NCI-H2196 treated with DMSO at 0.1 percent for 48 hours (cell line): ENCODE data around the gene OSBPL3.

ENCODE experiments used
- DNase-seq: peaks from one replicate; lab custom pipeline; 2025; ENCODE audit not compliant: unreplicated experiment; lab: John Stamatoyannopoulos, UW

The OSBPL3 gene

GRCh38 chr7:24868741-24869140, 111.2 kb downstream of the OSBPL3 start:
- DNase-seq: no peak

DNA sequence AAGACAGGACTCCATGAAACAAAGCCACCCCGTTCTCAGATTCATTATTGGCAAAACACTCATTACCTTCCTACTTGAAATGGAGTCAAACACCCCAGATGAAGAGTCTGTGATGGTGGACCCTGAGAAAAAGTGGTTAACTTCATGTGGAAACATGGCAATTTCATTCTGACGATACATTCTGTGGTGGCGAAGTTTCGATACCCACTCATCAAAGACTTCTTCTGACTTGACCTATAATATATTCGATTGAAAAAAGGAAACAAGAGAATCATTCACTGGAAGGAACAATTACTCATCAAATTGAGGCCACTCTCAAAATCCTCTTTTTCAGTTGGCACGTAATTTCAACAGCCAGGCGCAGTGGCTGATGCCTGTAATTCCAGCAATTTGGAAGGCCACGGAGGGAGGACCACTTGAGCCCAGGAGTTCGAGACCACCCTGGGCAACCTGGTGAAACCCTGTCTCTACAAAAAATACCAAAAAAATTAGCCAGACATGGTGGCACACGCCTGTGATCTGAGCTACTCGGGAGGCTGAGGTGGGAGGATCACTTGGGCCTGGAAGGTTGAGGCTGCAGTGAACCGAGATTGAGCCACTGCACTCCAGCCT, 113.9 kb downstream of the OSBPL3 start:
- DNase-seq: no peak

GRCh38 chr7:24864214-24864817, 115.7 kb downstream of the OSBPL3 start:
- no peak for DNase-seq

- no peak for DNase-seq
These were observed 116.4 kb downstream of the OSBPL3 start for GRCh38 chr7:24863626-24864025.

GRCh38 chr7:24862461-24862860, 117.5 kb downstream of the OSBPL3 start:
- no peak for DNase-seq

DNA sequence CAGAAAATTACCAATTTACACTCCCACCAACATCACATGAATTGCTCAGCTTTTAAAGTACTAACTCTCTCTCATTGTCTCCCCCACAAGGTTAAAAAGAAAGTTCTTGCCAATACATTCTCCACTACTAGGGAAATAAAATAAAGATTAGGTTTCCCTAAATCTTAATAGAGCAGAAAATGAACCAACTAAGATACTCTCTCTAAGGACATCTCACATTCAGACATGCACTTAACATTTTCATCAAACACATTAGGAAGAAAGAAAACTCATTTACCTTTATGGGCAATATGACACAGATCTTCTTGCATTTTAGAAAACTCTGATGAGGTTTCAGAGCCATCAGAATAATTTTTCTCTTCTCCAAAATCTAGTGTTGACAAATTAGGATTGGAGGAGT, 118.6 kb downstream of the OSBPL3 start:
- no peak for DNase-seq

- no peak for DNase-seq
These were observed 119.4 kb downstream of the OSBPL3 start for GRCh38 chr7:24860611-24861010.

DNA sequence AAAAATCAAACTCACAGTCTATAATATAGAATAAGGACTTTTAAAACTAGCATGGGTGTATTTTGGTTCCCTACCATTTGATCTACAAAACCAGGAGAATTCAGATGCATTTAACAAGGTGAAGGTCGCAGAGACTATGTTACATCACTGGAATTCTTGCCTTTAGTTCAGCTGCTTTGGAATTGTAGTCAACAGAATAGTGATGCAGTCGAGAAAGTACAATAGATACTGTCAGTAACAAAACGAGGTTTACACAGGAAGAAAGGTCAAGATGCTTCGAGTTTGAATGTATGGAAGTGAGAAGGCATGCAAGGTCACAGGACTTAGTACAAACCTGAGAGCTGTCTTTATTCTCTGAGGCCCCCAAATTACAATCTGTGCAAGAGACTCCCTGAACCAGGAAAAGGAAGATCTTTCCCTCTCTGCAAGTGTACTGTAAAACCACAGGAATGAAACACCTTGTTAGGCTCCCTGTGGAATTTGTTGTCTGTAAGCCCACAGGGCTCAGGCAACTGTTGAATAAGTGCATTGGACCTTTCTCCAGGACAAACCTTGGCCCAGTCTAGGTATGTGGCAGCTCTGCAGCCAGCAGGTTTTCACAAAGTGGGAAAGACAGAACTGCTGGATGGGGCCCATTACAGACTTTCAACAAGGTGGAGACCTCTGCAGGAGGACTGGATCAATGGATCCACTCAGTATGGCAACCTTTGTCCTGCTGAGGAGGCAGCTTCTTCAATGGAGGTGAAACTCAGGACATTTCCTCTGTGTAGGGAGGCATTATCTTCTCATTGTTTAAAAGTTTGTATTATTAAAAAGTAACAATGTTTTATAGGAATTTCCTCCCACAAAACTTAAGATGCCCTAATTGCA, 121.6 kb downstream of the OSBPL3 start:
- no peak for DNase-seq

- no peak for DNase-seq
These were observed 122.4 kb downstream of the OSBPL3 start for GRCh38 chr7:24857623-24858022.

DNA sequence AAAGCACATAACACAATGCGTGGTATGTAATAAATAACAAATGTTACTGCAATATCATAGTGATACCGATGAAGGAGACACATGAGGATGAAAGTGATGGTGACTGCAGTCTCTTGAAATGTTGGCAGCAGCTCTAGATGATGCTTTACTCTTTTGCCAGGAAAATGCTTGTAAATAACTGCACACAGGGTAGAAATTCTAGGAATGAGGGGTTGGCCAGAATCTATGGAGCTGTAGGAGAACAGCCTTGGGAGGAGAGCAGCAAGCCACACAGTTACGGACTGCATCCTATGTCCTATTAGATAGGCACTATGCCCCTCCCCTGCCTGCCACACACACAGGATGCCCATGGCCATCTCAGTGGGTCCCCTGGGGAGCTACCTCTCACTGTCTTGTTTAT, 125.1 kb downstream of the OSBPL3 start:
- no peak for DNase-seq

- DNase-seq: no peak
These were observed 128.2 kb downstream of the OSBPL3 start for GRCh38 chr7:24851786-24852185.

- no peak for DNase-seq
These were observed 131.1 kb downstream of the OSBPL3 start for GRCh38 chr7:24848878-24849277.

DNA sequence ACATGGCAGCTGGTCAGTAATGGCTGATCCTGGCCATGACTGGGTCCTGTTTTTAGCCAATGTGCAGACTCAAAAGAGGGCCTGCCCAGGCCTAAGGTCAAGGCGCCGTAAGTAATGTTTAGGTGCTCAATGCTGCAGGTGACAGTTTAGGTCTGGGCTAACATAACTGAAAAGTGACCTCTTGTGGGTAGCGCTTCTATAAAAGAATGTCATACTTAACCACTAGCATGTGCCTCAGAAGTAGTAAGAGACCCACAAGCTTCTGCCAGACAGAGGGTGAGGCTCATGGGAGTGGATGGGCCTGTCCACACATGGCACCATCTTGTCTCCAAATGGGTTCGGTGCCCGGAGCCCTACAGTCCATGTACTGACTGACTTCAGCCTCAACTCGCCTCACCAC, 132.2 kb downstream of the OSBPL3 start:
- no peak for DNase-seq

GRCh38 chr7:24843821-24844434, 136.1 kb downstream of the OSBPL3 start:
- DNase-seq: no peak

DNA sequence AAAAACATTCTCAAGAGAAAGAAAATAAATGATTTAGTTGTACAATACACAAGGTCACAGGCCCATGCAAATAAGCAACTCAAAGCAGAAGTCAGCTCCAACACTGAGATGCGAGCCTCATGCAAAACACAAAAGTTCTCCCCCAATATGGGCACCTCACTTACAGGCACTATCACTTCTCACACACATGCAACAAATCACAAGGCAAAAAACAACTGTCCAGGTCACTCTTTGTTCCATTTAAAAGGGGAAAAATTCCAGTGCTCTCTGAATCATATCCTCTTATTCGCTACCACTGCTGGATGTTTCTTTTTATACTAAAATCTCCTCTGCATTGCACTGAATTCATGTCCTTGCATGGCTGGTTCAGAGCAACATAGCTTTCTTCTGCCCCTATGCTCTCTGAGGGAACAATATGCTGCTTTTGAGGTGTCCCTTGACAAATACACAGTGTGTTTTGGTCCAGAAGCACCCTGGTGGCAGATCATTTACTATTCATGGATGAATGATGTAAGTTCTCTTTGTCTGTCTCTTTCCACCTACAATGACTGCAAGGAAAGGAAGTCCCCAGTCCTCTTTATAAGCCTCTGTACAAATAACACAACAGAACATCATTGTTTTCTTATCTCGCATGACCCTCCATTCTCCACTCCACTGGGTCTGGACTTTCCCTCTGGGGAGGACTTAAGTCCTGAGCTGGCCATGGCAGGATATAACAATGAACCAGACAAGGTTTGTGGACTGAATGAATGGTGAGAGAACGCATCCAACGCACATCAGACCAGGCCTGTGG, 137.3 kb downstream of the OSBPL3 start:
- DNase-seq: no peak

DNA sequence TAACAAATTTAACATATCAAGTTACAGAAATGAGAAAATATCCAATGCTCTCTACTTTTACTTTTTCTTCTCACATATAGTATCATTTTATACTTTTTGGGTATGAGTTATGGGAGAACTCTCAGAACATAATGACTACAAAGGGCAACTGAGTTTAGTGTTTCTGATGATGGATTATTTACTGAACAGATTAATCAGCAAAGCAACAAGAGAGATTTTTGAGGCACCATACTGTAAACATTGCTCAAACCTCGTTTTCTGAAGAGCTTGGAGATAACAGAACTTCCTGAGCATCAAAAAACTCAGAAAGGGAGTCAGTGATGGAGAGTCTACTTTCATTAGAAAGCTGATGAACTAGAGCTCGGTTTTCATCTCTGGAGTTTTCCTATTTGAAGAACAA, 137.9 kb downstream of the OSBPL3 start:
- no peak for DNase-seq

DNA sequence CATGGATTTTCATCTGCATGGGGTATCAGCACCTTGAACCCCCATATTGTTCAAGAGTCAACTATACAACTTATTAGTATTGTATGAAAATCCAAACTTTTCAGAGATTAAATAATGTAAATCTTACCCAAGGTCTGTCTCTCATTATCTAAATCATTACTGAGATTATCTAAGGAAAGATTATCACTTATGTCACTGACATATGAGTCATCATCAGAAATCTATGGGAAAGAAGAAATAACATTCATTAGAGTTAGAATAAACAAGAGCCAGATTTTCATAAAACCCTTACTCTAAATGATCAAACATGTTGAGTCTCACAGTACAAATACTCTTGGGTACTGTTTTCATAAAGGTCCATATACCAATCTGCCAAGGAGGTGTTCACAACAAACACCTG, 139.4 kb downstream of the OSBPL3 start:
- DNase-seq: no peak

DNA sequence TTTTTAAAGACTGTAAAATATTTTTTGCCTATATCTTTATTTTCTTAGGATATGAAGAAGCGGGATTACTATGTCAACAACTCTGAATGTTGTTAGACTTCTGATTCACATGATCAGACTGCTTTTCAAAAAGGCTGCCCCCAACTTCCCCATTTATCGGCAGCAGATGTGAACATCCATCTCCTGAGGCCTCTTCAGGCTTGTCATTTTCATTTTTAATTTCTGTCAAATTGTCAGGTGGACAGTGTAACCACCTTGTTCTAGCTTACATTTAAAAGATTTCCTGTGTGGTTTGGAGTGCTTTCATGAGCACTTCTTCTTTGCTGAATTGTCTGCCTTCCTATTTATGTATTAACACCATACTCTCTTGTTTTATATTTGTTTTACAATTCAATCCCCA, 143.9 kb downstream of the OSBPL3 start:
- no peak for DNase-seq

GRCh38 chr7:24835643-24836042, 144.3 kb downstream of the OSBPL3 start:
- no peak for DNase-seq

GRCh38 chr7:24834128-24834798, 145.7 kb downstream of the OSBPL3 start:
- DNase-seq: no peak
